Heart left ventricle (tissue), 16 donors: ENCODE data around the gene SMC1B. TPM values are rescaled to one million over a fixed set of nuclear protein-coding genes. Genes with fewer than 3 reads are reported as not detected.
A peak's percentile ranks its signal among the peaks of the same experiment; 100 is the strongest.
"Not testable (repeated sequence)": the region's sequence is repeated elsewhere in the genome, so short reads cannot be mapped to it uniquely, and the experiment has no call there.

Experiments used
- ATAC-seq, 4 donors: fragments of 200-7000 bp; cut with Tn5 transposase; one replicate each; pipeline ENCODE4 v1.9.1; 2020 to 2022; ENCODE audit warnings: moderate library complexity in 4 of 4, mild to moderate bottlenecking in 3 of 4, moderate number of reproducible peaks in 1 of 4
- DNase-seq, 5 donors: peaks; one replicate each; pipeline ENCODE4 v3.0.0-alpha.2; 2020
- H3K27ac ChIP-seq, 12 donors: fragments of 200-600 bp; sonication (generic) in 4 of 12; one replicate each; pipeline versions ENCODE4 v1.5.0 to v1.8.0; 2016 to 2022; ENCODE audit warnings: mild to moderate bottlenecking in 2 of 12
- H3K27me3 ChIP-seq, 9 donors: fragments of 200-600 bp; sonication (generic) in 2 of 9; one replicate each; pipeline versions ENCODE4 v1.5.1 to v1.8.0; 2016 to 2022; ENCODE audit warnings: mild to moderate bottlenecking in 3 of 9
- H3K36me3 ChIP-seq, 9 donors: fragments of 200-600 bp; sonication (generic) in 2 of 9; one replicate each; pipeline versions ENCODE4 v1.5.0 to v1.8.0; 2018 to 2022; ENCODE audit warnings: mild to moderate bottlenecking in 2 of 9
- H3K4me1 ChIP-seq, 12 donors: fragments of 200-600 bp; sonication (generic) in 4 of 12; one replicate each; pipeline versions ENCODE4 v1.5.0 to v1.8.0; 2016 to 2022; ENCODE audit warnings: mild to moderate bottlenecking in 3 of 12
- H3K4me3 ChIP-seq, 12 donors: fragments of 200-600 bp; sonication (generic) in 4 of 12; one replicate each; pipeline versions ENCODE4 v1.5.0 to v1.8.0; 2017 to 2022; ENCODE audit warnings: mild to moderate bottlenecking in 9 of 12, moderate library complexity in 4 of 12
- H3K9me3 ChIP-seq, 12 donors: fragments of 200-600 bp; sonication (generic) in 4 of 12; one replicate each; pipeline versions ENCODE4 v1.5.0 to v1.8.0; 2016 to 2022; ENCODE audit warnings: mild to moderate bottlenecking in 1 of 12
- POLR2A ChIP-seq, 2 donors: fragments of 450-650 bp; IDR thresholded peaks; one replicate each; pipeline ENCODE4 v1.6.1; 2017; ENCODE audit warnings: antibody characterized with exemption in 2 of 2, mild to moderate bottlenecking in 2 of 2, moderate library complexity in 2 of 2
- whole genome bisulfite sequencing, 4 donors: extraction: QIAGEN DNeasy Blood & Tissue Kit in 2 of 4; methylation state at CpG; one replicate each; pipeline versions ENCODE4 v1.1.5 to v1.1.7; 2013 to 2018; 5-methylcytosine and 5-hydroxymethylcytosine counted together
- intact Hi-C, 10 donors: fragments of 100-400 bp; cut with DNase I; formaldehyde crosslinking; loops; one replicate each; pipeline versions ENCODE4 v1.11.1 to v1.14.2; 2022
- polyA plus RNA-seq, 2 donors: library from polyadenylated mRNA; stranded (reverse); fragments of 200-250 nt; gene quantifications; one replicate each; pipeline ENCODE4 v1.2.3, GENCODE V29; 2013
- total RNA-seq, 9 donors: library from RNA; depleted of rRNA in 2 of 9; stranded (reverse); fragments of >200 nt in 2 of 9; fragmentation: NEBNext Ultra II Directional in 3 of 9; extraction: Animal tissue kit (Norgen Biotek cat#: 25700) in 3 of 9; gene quantifications; one replicate each; pipeline versions ENCODE4 v1.1.0 to v1.2.4, GENCODE V29; 2016 to 2023
- TF ChIP-seq, protein P1 (sequence below), 12 donors: fragments of 200-600 bp; sonication (generic) in 4 of 12; IDR thresholded peaks; one replicate each; pipeline versions ENCODE4 v1.5.0 to v1.8.0; 2018 to 2022; ENCODE audit warnings: antibody characterized with exemption in 12 of 12, mild to moderate bottlenecking in 5 of 12
- donor health status: ischemic (EF 13 %, LVEDD 7.1; RV severe dilation, severe dysfunction).
- donor health status: healthy with polysubstance abuse.
- donor health status: DM: no; HTN: yes; CAD: no.
- donor health status: DM: no; HTN: no; CAD: no.
- donor health status: ischemic (EF 25% LVEDD 6.9; RV normal size, moderate dysfunction).
- donor health status: ischemic (EF 25% LVEDD 5.7; RV mildly dilated, moderate dysfunction).
- donor health status: healthy.
- donor health status: DM: yes; HTN: yes; CAD: no.
- donor health status: ischemic (EF 35%, LVEDD 5.7; RV mildly dilated, moderate dysfunction).
- donor health status: nonischemic (EF 11% LVEDD 7.7; RV severe dilation, severe dysfunction).
- donor health status: DM: yes; HTN: yes; CAD: no.
- donor health status: PGD.
- donor health status: ischemic (EF 29% LVEDD 5.4; RV normal size, mild dysfunction).
- donor health status: nonischemic (EF 23%, LVEDD 6.1; RV moderate dilation, normal function).

Gene SMC1B
- total and polyA plus RNA-seq, 11 donors, result not detected

DNA sequence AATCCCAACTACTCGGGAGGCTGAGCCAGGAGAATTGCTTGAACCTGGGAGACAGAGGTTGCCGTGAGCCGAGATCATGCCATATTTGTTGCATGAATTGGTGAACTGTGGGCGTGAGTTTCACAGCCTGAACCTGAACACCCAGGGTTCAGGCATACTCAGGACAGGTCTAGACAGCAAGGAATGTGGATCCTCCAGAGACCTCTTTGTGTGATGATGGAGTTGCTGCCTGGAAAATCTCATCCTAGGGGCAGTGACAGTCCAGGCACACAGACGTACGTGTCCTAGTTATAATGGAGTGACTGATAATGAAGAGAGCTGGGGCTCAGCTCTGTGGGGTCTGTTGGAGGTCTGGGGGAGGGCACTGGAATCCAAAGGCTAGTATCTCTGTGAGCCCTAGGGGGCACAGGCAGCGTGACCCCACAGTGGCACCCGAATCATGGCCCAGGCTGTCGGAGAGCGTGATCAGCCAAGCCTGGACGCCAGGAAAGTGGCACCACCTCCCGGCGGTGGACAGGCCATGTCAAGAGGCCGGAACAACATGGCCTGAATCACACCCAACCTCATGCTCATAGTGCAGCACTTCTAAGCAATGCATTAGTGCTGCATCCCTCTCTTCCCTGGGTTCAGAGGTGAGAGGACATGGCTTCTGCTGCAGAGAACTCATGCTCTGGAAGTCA, 31.8 kb upstream of the SMC1B start:
- no peaks in the 10 kb centered on the region for H3K36me3 ChIP-seq
- DNase-seq (no peak), ATAC-seq (no peak)
- H3K27me3 ChIP-seq, result peaks cover 0 to 5% (median 0%) of the 10 kb centered on the region in 9 donors
- no peak for TF ChIP-seq POLR2A (IDR thresholded peaks at IDR 0.05)
- TF ChIP-seq, protein P1, sequence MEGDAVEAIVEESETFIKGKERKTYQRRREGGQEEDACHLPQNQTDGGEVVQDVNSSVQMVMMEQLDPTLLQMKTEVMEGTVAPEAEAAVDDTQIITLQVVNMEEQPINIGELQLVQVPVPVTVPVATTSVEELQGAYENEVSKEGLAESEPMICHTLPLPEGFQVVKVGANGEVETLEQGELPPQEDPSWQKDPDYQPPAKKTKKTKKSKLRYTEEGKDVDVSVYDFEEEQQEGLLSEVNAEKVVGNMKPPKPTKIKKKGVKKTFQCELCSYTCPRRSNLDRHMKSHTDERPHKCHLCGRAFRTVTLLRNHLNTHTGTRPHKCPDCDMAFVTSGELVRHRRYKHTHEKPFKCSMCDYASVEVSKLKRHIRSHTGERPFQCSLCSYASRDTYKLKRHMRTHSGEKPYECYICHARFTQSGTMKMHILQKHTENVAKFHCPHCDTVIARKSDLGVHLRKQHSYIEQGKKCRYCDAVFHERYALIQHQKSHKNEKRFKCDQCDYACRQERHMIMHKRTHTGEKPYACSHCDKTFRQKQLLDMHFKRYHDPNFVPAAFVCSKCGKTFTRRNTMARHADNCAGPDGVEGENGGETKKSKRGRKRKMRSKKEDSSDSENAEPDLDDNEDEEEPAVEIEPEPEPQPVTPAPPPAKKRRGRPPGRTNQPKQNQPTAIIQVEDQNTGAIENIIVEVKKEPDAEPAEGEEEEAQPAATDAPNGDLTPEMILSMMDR (IDR thresholded peaks at IDR 0.05), result no peak
- no peaks in the 10 kb centered on the region for H3K9me3 ChIP-seq
- no peak overlapping the region for H3K4me3 ChIP-seq
- peaks cover 0 to 14% (median 0%) of the 10 kb centered on the region in 12 donors for H3K4me1 ChIP-seq
- 79 to 86% (median 83%) methylated on average over 13 to 14 of the region's 14 CpGs for WGBS, 4 donors
- intact Hi-C loops, result loop anchor here in 1 of 10 donors (10.0 kb wide), 1 partner anchor 70 kb away; no protein-coding TSS in a partner anchor
- no peak overlapping the region for H3K27ac ChIP-seq

DNA sequence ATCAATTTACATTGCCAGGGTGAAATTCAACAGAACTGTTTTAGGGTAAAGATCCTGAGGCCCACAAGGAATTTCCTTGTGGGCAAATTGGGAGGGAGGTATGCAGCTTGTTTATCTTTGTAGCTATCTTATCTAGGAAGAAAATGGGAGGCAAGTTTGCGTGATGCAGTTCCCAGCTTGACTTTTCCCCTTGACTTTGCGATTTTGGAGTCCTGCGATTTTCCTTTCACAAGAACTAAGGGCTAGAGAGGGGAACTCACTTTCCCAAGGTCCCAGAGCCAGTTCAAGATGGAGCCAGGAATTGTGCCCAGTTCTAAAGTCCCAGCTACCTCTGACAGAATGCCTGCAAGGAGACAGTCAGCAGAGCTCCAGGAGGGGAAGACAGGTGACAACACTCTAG, 30.8 kb upstream of the SMC1B start:
- TF ChIP-seq POLR2A (IDR thresholded peaks at IDR 0.05), result no peak
- TF ChIP-seq, protein P1 (IDR thresholded peaks at IDR 0.05), result no peak
- H3K4me1 ChIP-seq, result peaks cover 0 to 12% (median 0%) of the 10 kb centered on the region in 12 donors
- DNase-seq (no peak), ATAC-seq (no peak)
- H3K27ac ChIP-seq, result no peak overlapping the region
- no peaks in the 10 kb centered on the region for H3K9me3 ChIP-seq
- H3K4me3 ChIP-seq, result no peak overlapping the region
- no peaks in the 10 kb centered on the region for H3K36me3 ChIP-seq
- WGBS, 4 donors, result 80 to 97% (median 90%) methylated on average over 3 of the region's 3 CpGs
- intact Hi-C loops, result loop anchor here in 1 of 10 donors (10.0 kb wide), 1 partner anchor 71 kb away; no protein-coding TSS in a partner anchor
- H3K27me3 ChIP-seq, result peaks cover 0 to 11% (median 0%) of the 10 kb centered on the region in 9 donors

- peaks cover 0 to 11% (median 0%) of the 10 kb centered on the region in 9 donors for H3K27me3 ChIP-seq
- intact Hi-C loops, result loop anchor here in 3 of 10 donors (2.0 to 10.0 kb wide), 3 partner anchors 73 to 113 kb away; no protein-coding TSS in a partner anchor
- WGBS, 4 donors, result 75 to 88% (median 83%) methylated on average over 4 to 5 of the region's 5 CpGs
Measured at GRCh38 chr22:45442116-45442515, 28.7 kb upstream of the SMC1B start.

DNA sequence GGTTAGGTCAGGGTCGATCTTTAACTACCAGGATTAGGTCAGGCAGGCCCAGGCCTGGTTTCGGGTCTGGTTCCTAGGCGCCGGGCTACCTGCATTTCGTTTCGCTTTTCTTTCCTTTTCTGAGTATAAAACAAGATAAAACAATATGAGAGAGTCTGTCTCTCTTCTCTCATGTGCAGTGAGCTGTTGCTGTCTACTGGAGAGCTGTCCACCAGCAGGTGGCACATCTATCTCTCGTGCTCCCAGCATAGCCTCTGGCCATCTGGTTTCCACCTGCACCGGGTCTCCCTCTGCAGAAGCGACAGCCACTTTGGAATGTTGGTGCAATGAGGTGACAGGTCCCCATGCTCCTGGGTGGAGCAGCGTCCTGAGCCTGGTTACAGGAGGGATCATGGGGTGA, 27.7 kb upstream of the SMC1B start:
- Histone ChIP-seq H3K36me3 (no peaks in the 10 kb centered on the region), H3K27ac (no peak overlapping the region), H3K4me3 (no peak overlapping the region), H3K4me1 (peaks cover 0 to 6% (median 0%) of the 10 kb centered on the region in 12 donors), H3K27me3 (peaks cover 0 to 11% (median 0%) of the 10 kb centered on the region in 9 donors), H3K9me3 (no peaks in the 10 kb centered on the region)
- 20 to 23% (median 21%) methylated on average over 10 of the region's 10 CpGs for WGBS, 4 donors
- TF ChIP-seq, protein P1 (IDR thresholded peaks at IDR 0.05), result peak; percentile 40 to 76 (median 62)
- no peak for TF ChIP-seq POLR2A (IDR thresholded peaks at IDR 0.05)
- intact Hi-C loops, result loop anchor here in 8 of 10 donors (1.0 to 10.0 kb wide), 4 partner anchors 74 to 112 kb away; no protein-coding TSS in a partner anchor
- peak in 4 of 5 donors; percentile 43 to 78 (median 62) for DNase-seq
- ATAC-seq, result peak; percentile 57 to 92 (median 89)

More at GRCh38 chr22:45442116-45442515, 28.7 kb upstream of the SMC1B start:
- Histone ChIP-seq H3K9me3 (no peaks in the 10 kb centered on the region), H3K4me3 (no peak overlapping the region), H3K36me3 (no peaks in the 10 kb centered on the region), H3K4me1 (peaks cover 0 to 6% (median 0%) of the 10 kb centered on the region in 12 donors), H3K27ac (no peak overlapping the region)
- no peak for TF ChIP-seq POLR2A (IDR thresholded peaks at IDR 0.05)
- TF ChIP-seq, protein P1 (IDR thresholded peaks at IDR 0.05), result no peak
- DNase-seq (no peak), ATAC-seq (no peak)

GRCh38 chr22:45440688-45441087, 27.3 kb upstream of the SMC1B start:
- H3K4me3 ChIP-seq, H3K4me1 ChIP-seq, H3K27ac ChIP-seq, DNase-seq, ATAC-seq, H3K9me3 ChIP-seq, H3K36me3 ChIP-seq: not testable (repeated sequence)
- WGBS, 4 donors, result 50 to 58% (median 52%) methylated on average over 13 of the region's 13 CpGs
- intact Hi-C loops, result loop anchor here in 8 of 10 donors (1.0 to 10.0 kb wide), 4 partner anchors 74 to 113 kb away; no protein-coding TSS in a partner anchor
- peaks cover 0 to 11% (median 0%) of the 10 kb centered on the region in 9 donors for H3K27me3 ChIP-seq
